HG02943 (cell line): ENCODE data around the gene SOD3.

Experiments used
- ATAC-seq: cut with Tn5 transposase; IDR thresholded peaks from one replicate; pipeline ENCODE4 v1.9.1; 2021; ENCODE audit warnings: mild to moderate bottlenecking, low read depth, moderate library complexity; ENCODE audit not compliant: unreplicated experiment

Gene SOD3

GRCh38 chr4:24800325-24800895, 5.0 kb downstream of the SOD3 start:
- ATAC-seq = no peak

- no peak for ATAC-seq
Observed at GRCh38 chr4:24801136-24801855, 5.9 kb downstream of the SOD3 start.

GRCh38 chr4:24802648-24803047, 7.3 kb downstream of the SOD3 start:
- ATAC-seq = no peak

GRCh38 chr4:24805067-24805466, 9.7 kb downstream of the SOD3 start:
- ATAC-seq = no peak

- no peak for ATAC-seq
Observed at GRCh38 chr4:24805566-24805965, 10.2 kb downstream of the SOD3 start.

- no peak for ATAC-seq
Observed at GRCh38 chr4:24806206-24806990, 11.0 kb downstream of the SOD3 start.

GRCh38 chr4:24807611-24808010, 12.2 kb downstream of the SOD3 start:
- no peak for ATAC-seq

- no peak for ATAC-seq
Observed at GRCh38 chr4:24808261-24808660, 12.9 kb downstream of the SOD3 start.

GRCh38 chr4:24808955-24809354, 13.6 kb downstream of the SOD3 start:
- ATAC-seq = no peak

- no peak for ATAC-seq
Observed at GRCh38 chr4:24809376-24809775, 14.0 kb downstream of the SOD3 start.

- no peak for ATAC-seq
Observed at GRCh38 chr4:24809815-24810405, 14.5 kb downstream of the SOD3 start.

- ATAC-seq = no peak
Observed at GRCh38 chr4:24810871-24811631, 15.7 kb downstream of the SOD3 start.

- no peak for ATAC-seq
Observed at GRCh38 chr4:24813732-24814131, 18.4 kb downstream of the SOD3 start.

GRCh38 chr4:24816797-24817196, 21.4 kb downstream of the SOD3 start:
- no peak for ATAC-seq

- ATAC-seq = no peak
Observed at GRCh38 chr4:24820541-24820940, 25.2 kb downstream of the SOD3 start.

- ATAC-seq = no peak
Observed at GRCh38 chr4:24824720-24825119, 29.3 kb downstream of the SOD3 start.

GRCh38 chr4:24831637-24832036, 36.3 kb downstream of the SOD3 start:
- ATAC-seq = no peak

GRCh38 chr4:24835696-24836095, 40.3 kb downstream of the SOD3 start:
- no peak for ATAC-seq

- ATAC-seq = no peak
Observed at GRCh38 chr4:24836661-24837242, 41.4 kb downstream of the SOD3 start.

GRCh38 chr4:24837336-24837735, 42.0 kb downstream of the SOD3 start:
- ATAC-seq = no peak
